A549 (cell line): ENCODE measurements around the gene CD27. TPM values are rescaled to one million over a fixed set of nuclear protein-coding genes. Genes with fewer than 3 reads are reported as not detected.

Source experiments
- ATAC-seq, 2 experiments: fragments of 200-7000 bp in 1 of 2; fragments of >200 bp in 1 of 2; cut with Nextera tagmentation in 1 of 2; cut with Tn5 transposase in 1 of 2; 3 replicates each; pipeline versions ENCODE4 v1.8.0 to v1.9.1; 2018 to 2020; ENCODE audit warnings: mild to moderate bottlenecking in 1 of 2, moderate library complexity in 1 of 2
- CTCF ChIA-PET: fragments of 300-600 bp; sonication (Branson Sonifier 250); formaldehyde crosslinking; extraction: SDS; loops from one replicate; lab custom pipeline; 2021; ENCODE audit warnings: antibody characterized with exemption, inconsistent platforms; lab: Yijun Ruan, JAX
- POLR2A ChIA-PET: fragments of 350-600 bp; formaldehyde crosslinking; extraction: SDS; loops from one replicate; lab custom pipeline; 2021; ENCODE audit warnings: antibody characterized with exemption, inconsistent platforms; lab: Yijun Ruan, JAX
- DNase-seq, 2 experiments: peaks; one replicate each; pipeline versions ENCODE4 v3.0.0 to v3.0.0-alpha.2; 2011 to 2016; ENCODE audit warnings: low read depth in 1 of 2, low spot score in 1 of 2
- FAIRE-seq: peaks from 2 replicates; lab custom pipeline; 2011; peaks lifted over from hg19 to GRCh38; lab: Jason Lieb, UNC
- H3K27ac ChIP-seq, 2 experiments: fragments of >200 bp; sonication (Bioruptor Twin); formaldehyde crosslinking; 3 replicates each; pipeline ENCODE4 v1.5.1; 2016 to 2017
- H3K4me1 ChIP-seq: fragments of >200 bp; sonication (Bioruptor Twin); formaldehyde crosslinking; 3 replicates; pipeline ENCODE4 v1.6.1; 2016
- H3K4me2 ChIP-seq: fragments of >200 bp; sonication (Bioruptor Twin); formaldehyde crosslinking; 3 replicates; pipeline ENCODE4 v1.6.1; 2016
- H3K4me3 ChIP-seq: fragments of >200 bp; sonication (Bioruptor Twin); formaldehyde crosslinking; 3 replicates; pipeline ENCODE4 v1.5.1; 2016
- H3K9me3 ChIP-seq: fragments of >200 bp; sonication (Bioruptor Twin); formaldehyde crosslinking; 3 replicates; pipeline ENCODE4 v1.6.1; 2016
- CBX8 ChIP-seq: fragments of 200-600 bp; sonication (generic); IDR thresholded peaks from 2 replicates; pipeline ENCODE4 v1.6.1; 2016
- JUNB ChIP-seq: fragments of >200 bp; sonication (Bioruptor Twin); formaldehyde crosslinking; IDR thresholded peaks from 2 replicates; pipeline ENCODE4 v1.6.1; 2016
- MAFK ChIP-seq: fragments of 450-650 bp; IDR thresholded peaks from 2 replicates; pipeline ENCODE4 v1.6.1; 2014; ENCODE audit not compliant: partially characterized antibody
- MAZ ChIP-seq: fragments of 150-350 bp; IDR thresholded peaks from 2 replicates; pipeline ENCODE4 v1.6.1; 2014; ENCODE audit warnings: antibody characterized with exemption, low read depth, low read length, borderline replicate concordance
- NR3C1 ChIP-seq: fragments of >200 bp; sonication (Bioruptor Twin); formaldehyde crosslinking; IDR thresholded peaks from 3 replicates; pipeline ENCODE4 v1.6.1; 2017
- RARB ChIP-seq: fragments of 250-450 bp; sonication (Bioruptor Pico); IDR thresholded peaks from 2 replicates; pipeline ENCODE4 v1.8.0; 2021; ENCODE audit warnings: mild to moderate bottlenecking, moderate library complexity
- RFX5 ChIP-seq: fragments of 450-650 bp; IDR thresholded peaks from 2 replicates; pipeline ENCODE4 v1.7.1; 2014; ENCODE audit warnings: antibody characterized with exemption, mild to moderate bottlenecking, moderate library complexity
- ZFP36 ChIP-seq: fragments of 450-650 bp; IDR thresholded peaks from 2 replicates; pipeline ENCODE4 v1.6.1; 2014; ENCODE audit warnings: borderline replicate concordance; ENCODE audit not compliant: partially characterized antibody
- WGBS: methylation state at CpG from one replicate; pipeline ENCODE4 v1.1.6; 2017; ENCODE audit errors: missing lambda C conversion rate; 5-methylcytosine and 5-hydroxymethylcytosine counted together
- polyA plus RNA-seq, 4 experiments: library from polyadenylated mRNA; depleted of rRNA in 3 of 4; stranded (reverse); fragments of >200 nt; fragmentation: RNase III in 1 of 4; extraction: RNeasy Plus Mini Kit Qiagen cat#74134 plus additional on column Dnase treatment in 1 of 4; gene quantifications; 2 replicates in 3 of 4; 3 replicates in 1 of 4; pipeline ENCODE4 v1.2.3, GENCODE V29; 2011 to 2017
- TF ChIP-seq, protein P1 (sequence below): fragments of 200-600 bp; sonication (generic); IDR thresholded peaks from 2 replicates; pipeline ENCODE4 v1.6.1; 2016; ENCODE audit warnings: antibody characterized with exemption, mild to moderate bottlenecking, moderate library complexity
- TF ChIP-seq, protein P2 (sequence below): IDR thresholded peaks from 2 replicates; pipeline ENCODE4 v1.6.1; 2012
- TF ChIP-seq, protein P3 (sequence below): IDR thresholded peaks from 2 replicates; pipeline ENCODE4 v1.6.1; 2012; ENCODE audit warnings: low read depth, borderline replicate concordance
- TF ChIP-seq, protein P4 (sequence below): fragments of 450-650 bp; IDR thresholded peaks from 2 replicates; pipeline ENCODE4 v1.6.1; 2014; ENCODE audit warnings: antibody characterized with exemption
- TF ChIP-seq, protein P5 (sequence below): fragments of >200 bp; sonication (Bioruptor Twin); formaldehyde crosslinking; IDR thresholded peaks from 3 replicates; pipeline ENCODE4 v1.6.1; 2016

Gene CD27
- polyA plus RNA-seq, 2 of the 4 experiments (the other 2 are of a cell fraction), result not detected

DNA sequence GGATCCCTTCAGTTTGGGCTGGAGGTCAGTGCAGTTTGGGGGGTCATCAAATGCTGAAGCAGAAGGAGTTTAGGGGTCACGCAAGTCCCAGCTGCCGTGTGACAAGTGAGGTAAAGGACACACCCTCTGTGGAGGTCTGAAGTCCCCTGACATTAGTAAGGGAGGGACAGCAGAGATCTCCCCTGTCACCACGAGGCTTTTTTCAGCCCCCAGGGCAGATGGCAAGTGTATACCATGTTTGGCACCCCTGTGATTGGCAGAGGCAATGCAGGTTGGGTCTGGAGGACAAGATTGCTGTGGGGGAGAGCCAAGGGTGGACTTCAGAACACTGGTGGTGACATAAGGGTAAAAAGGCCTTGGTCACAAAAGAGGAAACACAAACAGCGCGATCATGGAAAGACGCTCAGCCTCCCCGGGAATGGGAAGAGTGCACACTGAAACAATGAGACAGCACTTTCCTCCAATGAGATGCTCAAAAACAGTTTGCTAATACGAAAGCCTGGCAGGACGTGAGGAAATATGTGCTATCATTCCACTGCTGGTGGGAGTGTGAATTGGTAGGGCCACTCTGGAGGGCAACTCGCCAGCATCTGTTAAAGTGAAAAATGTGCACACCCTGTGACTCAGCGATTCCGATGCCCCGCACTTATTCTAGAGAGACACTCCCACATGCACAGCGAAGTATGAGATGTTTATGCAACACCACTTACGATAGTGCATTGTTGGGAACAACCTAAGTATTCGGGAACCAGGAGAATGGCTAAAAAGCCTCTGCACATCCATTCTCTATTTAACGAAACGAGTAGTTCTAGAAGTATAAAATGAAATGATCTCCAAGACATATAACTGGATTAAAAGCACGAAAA is 14.4 kb upstream of the CD27 start (continued):
- TF ChIP-seq, protein P1, sequence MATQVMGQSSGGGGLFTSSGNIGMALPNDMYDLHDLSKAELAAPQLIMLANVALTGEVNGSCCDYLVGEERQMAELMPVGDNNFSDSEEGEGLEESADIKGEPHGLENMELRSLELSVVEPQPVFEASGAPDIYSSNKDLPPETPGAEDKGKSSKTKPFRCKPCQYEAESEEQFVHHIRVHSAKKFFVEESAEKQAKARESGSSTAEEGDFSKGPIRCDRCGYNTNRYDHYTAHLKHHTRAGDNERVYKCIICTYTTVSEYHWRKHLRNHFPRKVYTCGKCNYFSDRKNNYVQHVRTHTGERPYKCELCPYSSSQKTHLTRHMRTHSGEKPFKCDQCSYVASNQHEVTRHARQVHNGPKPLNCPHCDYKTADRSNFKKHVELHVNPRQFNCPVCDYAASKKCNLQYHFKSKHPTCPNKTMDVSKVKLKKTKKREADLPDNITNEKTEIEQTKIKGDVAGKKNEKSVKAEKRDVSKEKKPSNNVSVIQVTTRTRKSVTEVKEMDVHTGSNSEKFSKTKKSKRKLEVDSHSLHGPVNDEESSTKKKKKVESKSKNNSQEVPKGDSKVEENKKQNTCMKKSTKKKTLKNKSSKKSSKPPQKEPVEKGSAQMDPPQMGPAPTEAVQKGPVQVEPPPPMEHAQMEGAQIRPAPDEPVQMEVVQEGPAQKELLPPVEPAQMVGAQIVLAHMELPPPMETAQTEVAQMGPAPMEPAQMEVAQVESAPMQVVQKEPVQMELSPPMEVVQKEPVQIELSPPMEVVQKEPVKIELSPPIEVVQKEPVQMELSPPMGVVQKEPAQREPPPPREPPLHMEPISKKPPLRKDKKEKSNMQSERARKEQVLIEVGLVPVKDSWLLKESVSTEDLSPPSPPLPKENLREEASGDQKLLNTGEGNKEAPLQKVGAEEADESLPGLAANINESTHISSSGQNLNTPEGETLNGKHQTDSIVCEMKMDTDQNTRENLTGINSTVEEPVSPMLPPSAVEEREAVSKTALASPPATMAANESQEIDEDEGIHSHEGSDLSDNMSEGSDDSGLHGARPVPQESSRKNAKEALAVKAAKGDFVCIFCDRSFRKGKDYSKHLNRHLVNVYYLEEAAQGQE, result no peak
- peak; percentile 48; the same call in 1 of the 2 replicates for TF ChIP-seq RFX5
- TF ChIP-seq, protein P2, sequence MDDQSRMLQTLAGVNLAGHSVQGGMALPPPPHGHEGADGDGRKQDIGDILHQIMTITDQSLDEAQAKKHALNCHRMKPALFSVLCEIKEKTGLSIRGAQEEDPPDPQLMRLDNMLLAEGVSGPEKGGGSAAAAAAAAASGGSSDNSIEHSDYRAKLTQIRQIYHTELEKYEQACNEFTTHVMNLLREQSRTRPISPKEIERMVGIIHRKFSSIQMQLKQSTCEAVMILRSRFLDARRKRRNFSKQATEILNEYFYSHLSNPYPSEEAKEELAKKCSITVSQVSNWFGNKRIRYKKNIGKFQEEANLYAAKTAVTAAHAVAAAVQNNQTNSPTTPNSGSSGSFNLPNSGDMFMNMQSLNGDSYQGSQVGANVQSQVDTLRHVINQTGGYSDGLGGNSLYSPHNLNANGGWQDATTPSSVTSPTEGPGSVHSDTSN, result peak; percentile 28; the same call in 1 of the 2 replicates
- TF ChIP-seq, protein P3, sequence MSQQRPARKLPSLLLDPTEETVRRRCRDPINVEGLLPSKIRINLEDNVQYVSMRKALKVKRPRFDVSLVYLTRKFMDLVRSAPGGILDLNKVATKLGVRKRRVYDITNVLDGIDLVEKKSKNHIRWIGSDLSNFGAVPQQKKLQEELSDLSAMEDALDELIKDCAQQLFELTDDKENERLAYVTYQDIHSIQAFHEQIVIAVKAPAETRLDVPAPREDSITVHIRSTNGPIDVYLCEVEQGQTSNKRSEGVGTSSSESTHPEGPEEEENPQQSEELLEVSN, result peak; percentile 60; the same call in 1 of the 2 replicates
- TF ChIP-seq ZFP36, result no peak
- TF ChIP-seq RARB (CRISPR knock-in tag), result no peak
- peak; percentile 100 for TF ChIP-seq MAFK
- TF ChIP-seq MAZ, result no peak
- TF ChIP-seq, protein P4, sequence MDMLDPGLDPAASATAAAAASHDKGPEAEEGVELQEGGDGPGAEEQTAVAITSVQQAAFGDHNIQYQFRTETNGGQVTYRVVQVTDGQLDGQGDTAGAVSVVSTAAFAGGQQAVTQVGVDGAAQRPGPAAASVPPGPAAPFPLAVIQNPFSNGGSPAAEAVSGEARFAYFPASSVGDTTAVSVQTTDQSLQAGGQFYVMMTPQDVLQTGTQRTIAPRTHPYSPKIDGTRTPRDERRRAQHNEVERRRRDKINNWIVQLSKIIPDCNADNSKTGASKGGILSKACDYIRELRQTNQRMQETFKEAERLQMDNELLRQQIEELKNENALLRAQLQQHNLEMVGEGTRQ, result no peak
- TF ChIP-seq JUNB, result no peak; the same call in 1 of the 2 replicates
- TF ChIP-seq CBX8, result no peak
- TF ChIP-seq, protein P5, sequence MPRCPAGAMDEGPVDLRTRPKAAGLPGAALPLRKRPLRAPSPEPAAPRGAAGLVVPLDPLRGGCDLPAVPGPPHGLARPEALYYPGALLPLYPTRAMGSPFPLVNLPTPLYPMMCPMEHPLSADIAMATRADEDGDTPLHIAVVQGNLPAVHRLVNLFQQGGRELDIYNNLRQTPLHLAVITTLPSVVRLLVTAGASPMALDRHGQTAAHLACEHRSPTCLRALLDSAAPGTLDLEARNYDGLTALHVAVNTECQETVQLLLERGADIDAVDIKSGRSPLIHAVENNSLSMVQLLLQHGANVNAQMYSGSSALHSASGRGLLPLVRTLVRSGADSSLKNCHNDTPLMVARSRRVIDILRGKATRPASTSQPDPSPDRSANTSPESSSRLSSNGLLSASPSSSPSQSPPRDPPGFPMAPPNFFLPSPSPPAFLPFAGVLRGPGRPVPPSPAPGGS, result peak; percentile 71; the same call in 1 of the 3 replicates

DNA sequence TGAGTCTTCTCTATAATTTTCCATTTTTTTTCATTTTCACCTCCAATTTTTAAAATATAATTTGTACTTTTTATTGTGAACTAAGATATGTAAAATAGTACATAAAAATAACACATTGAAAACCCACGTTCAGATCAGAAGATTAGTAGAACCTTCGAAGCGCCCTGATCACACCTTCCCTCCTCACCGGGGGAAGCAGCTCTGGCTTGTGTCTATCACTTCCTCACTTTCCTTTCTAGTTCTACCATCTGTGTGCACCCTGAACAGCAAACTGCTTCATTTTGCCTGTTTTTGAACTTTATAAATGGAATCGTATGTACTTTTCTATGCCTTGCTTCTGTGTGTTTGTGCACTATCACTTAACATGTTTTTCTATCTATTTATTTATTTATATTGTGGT is 11.8 kb upstream of the CD27 start:
- TF ChIP-seq JUNB, result no peak
- TF ChIP-seq NR3C1, result no peak
- DNase-seq (no peak), ATAC-seq (no peak), FAIRE-seq (no peak)
- peaks cover 28% of the 10 kb centered on the region for H3K4me1 ChIP-seq
- H3K27ac ChIP-seq, result peak overlapping the region; percentile 98 to 99; a peak in 5 of 6 replicates
- no peak overlapping the region for H3K4me2 ChIP-seq
- POLR2A ChIA-PET, result no interaction called here
- no peak overlapping the region for H3K4me3 ChIP-seq
- CTCF ChIA-PET, result interaction anchor here (1.3 to 7.4 kb wide), 2 partner anchors 11 to 32 kb away, joined by 4 to 56 read pairs; no protein-coding TSS in a partner anchor
- WGBS, result 95% methylated on average over 5 of the region's 5 CpGs
- no peaks in the 10 kb centered on the region for H3K9me3 ChIP-seq
